ENCODE measurements around the gene SPATA7.

DNA sequence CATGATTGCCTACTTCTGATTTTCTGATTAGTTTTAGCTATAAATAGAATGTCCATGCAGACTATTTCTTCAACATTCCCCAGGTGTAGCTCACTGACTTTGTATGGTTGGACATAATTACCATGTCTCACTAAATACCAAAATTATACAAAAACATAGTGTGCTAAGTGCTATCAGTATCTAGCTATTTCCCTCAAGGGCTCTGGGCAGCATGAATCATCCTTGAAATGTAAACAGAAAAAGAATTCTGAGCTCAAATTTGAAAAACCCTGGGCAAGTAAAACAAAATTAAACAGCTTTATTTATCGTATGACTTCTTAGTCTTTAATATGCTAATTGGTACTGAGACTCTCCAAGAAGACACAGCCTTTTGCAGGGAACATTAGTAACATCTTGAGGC, 82.9 kb downstream of the SPATA7 start:
- TF ChIP-seq, protein P1, sequence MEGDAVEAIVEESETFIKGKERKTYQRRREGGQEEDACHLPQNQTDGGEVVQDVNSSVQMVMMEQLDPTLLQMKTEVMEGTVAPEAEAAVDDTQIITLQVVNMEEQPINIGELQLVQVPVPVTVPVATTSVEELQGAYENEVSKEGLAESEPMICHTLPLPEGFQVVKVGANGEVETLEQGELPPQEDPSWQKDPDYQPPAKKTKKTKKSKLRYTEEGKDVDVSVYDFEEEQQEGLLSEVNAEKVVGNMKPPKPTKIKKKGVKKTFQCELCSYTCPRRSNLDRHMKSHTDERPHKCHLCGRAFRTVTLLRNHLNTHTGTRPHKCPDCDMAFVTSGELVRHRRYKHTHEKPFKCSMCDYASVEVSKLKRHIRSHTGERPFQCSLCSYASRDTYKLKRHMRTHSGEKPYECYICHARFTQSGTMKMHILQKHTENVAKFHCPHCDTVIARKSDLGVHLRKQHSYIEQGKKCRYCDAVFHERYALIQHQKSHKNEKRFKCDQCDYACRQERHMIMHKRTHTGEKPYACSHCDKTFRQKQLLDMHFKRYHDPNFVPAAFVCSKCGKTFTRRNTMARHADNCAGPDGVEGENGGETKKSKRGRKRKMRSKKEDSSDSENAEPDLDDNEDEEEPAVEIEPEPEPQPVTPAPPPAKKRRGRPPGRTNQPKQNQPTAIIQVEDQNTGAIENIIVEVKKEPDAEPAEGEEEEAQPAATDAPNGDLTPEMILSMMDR (IDR thresholded peaks at IDR 0.05; ENCODE audit: poor library complexity): no peak
- TF ChIP-seq EZH2 (IDR thresholded peaks at IDR 0.05; ENCODE audit: borderline replicate concordance) (no peak), EZH2phosphoT487 (IDR thresholded peaks at IDR 0.05; ENCODE audit: low read depth, severe bottlenecking, unreplicated experiment) (no peak)
